ENCODE results near the gene MTPN.

- no peak for TF ChIP-seq CTCF (IDR thresholded peaks at IDR 0.05 in 4 of 5, conservative IDR thresholded peaks at IDR 0.05 in 1 of 5)
- no peak for TF ChIP-seq POLR2A (IDR thresholded peaks at IDR 0.05)
Observed at GRCh38 chr7:135957627-135958026, 19.5 kb downstream of the MTPN start.

Data from gastrocnemius medialis (tissue), 4 donors.